IMR-90 (cell line): ENCODE results near the gene MRPS31. TPM values are rescaled to one million over a fixed set of nuclear protein-coding genes. Genes with fewer than 3 reads are reported as not detected.

Source experiments
- ATAC-seq: fragments of 200-7000 bp; cut with Tn5 transposase; 2 replicates; pipeline ENCODE4 v1.9.1; 2020; ENCODE audit warnings: low read depth, mild to moderate bottlenecking, moderate library complexity
- BruUV-seq: library from RNA; stranded (reverse); fragments of 400-500 nt; replicated peaks from 2 replicates; lab custom pipeline; 2021; lab: Mats Ljungman, UMichigan
- CTCF ChIA-PET: fragments of 300-600 bp; formaldehyde crosslinking; extraction: SDS; loops from one replicate; lab custom pipeline; 2021; ENCODE audit warnings: antibody characterized with exemption; lab: Yijun Ruan, JAX
- POLR2A ChIA-PET: fragments of 300-600 bp; sonication (Branson Sonifier 250); formaldehyde crosslinking; loops from one replicate; lab custom pipeline; 2022; ENCODE audit warnings: antibody characterized with exemption; ENCODE audit not compliant: unreplicated experiment; lab: Charles Lee
- DNase-seq: peaks from one replicate; pipeline ENCODE4 v3.0.0; 2013
- H2AFZ ChIP-seq: replicated peaks from 2 replicates; pipeline ENCODE3; 2013; ENCODE audit warnings: low read length, mild to moderate bottlenecking; ENCODE audit not compliant: poor library complexity
- H2AK5ac ChIP-seq: 2 replicates; pipeline ENCODE4 v1.6.1; 2013; ENCODE audit warnings: low read depth, low read length, inconsistent platforms
- H2AK9ac ChIP-seq: replicated peaks from 2 replicates; pipeline ENCODE3; 2013; ENCODE audit warnings: mild to moderate bottlenecking, low read depth, low read length, moderate library complexity; ENCODE audit not compliant: poor library complexity
- H2BK120ac ChIP-seq: 2 replicates; pipeline ENCODE4 v1.6.1; 2013; ENCODE audit warnings: low read depth, low read length, inconsistent platforms
- H2BK15ac ChIP-seq: 3 replicates; pipeline ENCODE4 v1.6.1; 2013; ENCODE audit warnings: low read depth, low read length, inconsistent platforms
- H2BK20ac ChIP-seq: 2 replicates; pipeline ENCODE4 v1.6.1; 2013; ENCODE audit warnings: low read depth, mild to moderate bottlenecking, inconsistent platforms, low read length, moderate library complexity
- H2BK5ac ChIP-seq: 2 replicates; pipeline ENCODE4 v1.6.1; 2013; ENCODE audit warnings: mild to moderate bottlenecking, low read depth, low read length, inconsistent platforms; ENCODE audit not compliant: poor library complexity, severe bottlenecking
- H3K14ac ChIP-seq: replicated peaks from 2 replicates; pipeline ENCODE4 v1.6.1; 2013; ENCODE audit warnings: low read depth, low read length, inconsistent platforms
- H3K18ac ChIP-seq: 2 replicates; pipeline ENCODE4 v1.6.1; 2013; ENCODE audit warnings: low read depth, low read length, control low read depth
- H3K23ac ChIP-seq: 2 replicates; pipeline ENCODE4 v1.6.1; 2013; ENCODE audit warnings: low read depth, low read length, inconsistent platforms
- H3K27ac ChIP-seq: 2 replicates; pipeline ENCODE4 v1.5.1; 2013; ENCODE audit warnings: mild to moderate bottlenecking, control low read depth, low read length; ENCODE audit not compliant: insufficient read depth
- H3K27me3 ChIP-seq: 2 replicates; pipeline ENCODE4 v1.6.1; 2013; ENCODE audit warnings: low read length; ENCODE audit not compliant: control insufficient read depth, insufficient read depth
- H3K36me3 ChIP-seq: 2 replicates; pipeline ENCODE4 v1.6.1; 2013; ENCODE audit warnings: low read length, mixed read lengths; ENCODE audit not compliant: control insufficient read depth, insufficient read depth
- H3K4ac ChIP-seq: 2 replicates; pipeline ENCODE4 v1.6.1; 2013; ENCODE audit warnings: low read depth, low read length, inconsistent platforms
- H3K4me1 ChIP-seq: 2 replicates; pipeline ENCODE4 v1.6.1; 2013; ENCODE audit warnings: low read length, mixed read lengths; ENCODE audit not compliant: control insufficient read depth, insufficient read depth
- H3K4me2 ChIP-seq: 2 replicates; pipeline ENCODE4 v1.6.1; 2013; ENCODE audit warnings: low read depth, mild to moderate bottlenecking, control low read depth, low read length, moderate library complexity
- H3K4me3 ChIP-seq: 2 replicates; pipeline ENCODE4 v1.5.1; 2013; ENCODE audit warnings: low read depth, mild to moderate bottlenecking, control low read depth, low read length, moderate library complexity; ENCODE audit not compliant: insufficient read depth
- H3K56ac ChIP-seq: 2 replicates; pipeline ENCODE4 v1.6.1; 2013; ENCODE audit warnings: low read length, inconsistent platforms; ENCODE audit not compliant: insufficient read depth; ENCODE audit errors: extremely low read depth
- H3K79me1 ChIP-seq, 2 experiments: 2 replicates each; pipeline ENCODE4 v1.6.1; 2013; ENCODE audit warnings: low read length in 2 of 2, inconsistent platforms in 1 of 2, low read depth in 1 of 2
- H3K9ac ChIP-seq: 2 replicates; pipeline ENCODE4 v1.6.1; 2013; ENCODE audit warnings: low read depth, low read length, control low read depth
- H3K9me1 ChIP-seq: 2 replicates; pipeline ENCODE4 v1.6.1; 2013; ENCODE audit warnings: low read length, inconsistent platforms; ENCODE audit not compliant: insufficient read depth
- H3K9me3 ChIP-seq: 2 replicates; pipeline ENCODE4 v1.6.1; 2013; ENCODE audit warnings: low read length; ENCODE audit not compliant: control insufficient read depth, insufficient read depth
- H4K20me1 ChIP-seq: 2 replicates; pipeline ENCODE4 v1.6.1; 2013; ENCODE audit warnings: low read length, inconsistent platforms; ENCODE audit not compliant: insufficient read depth
- H4K5ac ChIP-seq: 2 replicates; pipeline ENCODE4 v1.6.1; 2013; ENCODE audit warnings: mild to moderate bottlenecking, low read depth, low read length, control low read depth
- H4K8ac ChIP-seq, 2 experiments: 2 replicates each; pipeline ENCODE4 v1.6.1; 2013; ENCODE audit warnings: low read depth in 2 of 2, low read length in 2 of 2, control low read depth in 1 of 2, inconsistent platforms in 1 of 2
- H4K91ac ChIP-seq: 2 replicates; pipeline ENCODE4 v1.6.1; 2013; ENCODE audit warnings: low read depth, low read length, inconsistent platforms; ENCODE audit not compliant: insufficient read depth
- CEBPB ChIP-seq: IDR thresholded peaks from 2 replicates; pipeline ENCODE4 v1.6.1; 2012; ENCODE audit warnings: low read depth, low read length, improper control_type of control experiment
- CHD1 ChIP-seq: IDR thresholded peaks from 2 replicates; pipeline ENCODE4 v1.6.1; 2012; ENCODE audit warnings: low read depth, low read length, improper control_type of control experiment
- CTCF ChIP-seq: conservative IDR thresholded peaks from 2 replicates; pipeline ENCODE4 v1.5.1; 2012; ENCODE audit warnings: mild to moderate bottlenecking, low read depth, low read length, improper control_type of control experiment
- FOS ChIP-seq: fragments of 150-350 bp; IDR thresholded peaks from 2 replicates; pipeline ENCODE4 v1.6.1; 2016; ENCODE audit warnings: low read depth, low read length
- MAZ ChIP-seq: IDR thresholded peaks from 2 replicates; pipeline ENCODE4 v1.6.1; 2012; ENCODE audit warnings: low read depth, mild to moderate bottlenecking, low read length, improper control_type of control experiment, moderate library complexity, borderline replicate concordance
- MXI1 ChIP-seq: IDR thresholded peaks from 2 replicates; pipeline ENCODE4 v1.6.1; 2012; ENCODE audit warnings: low read depth, mild to moderate bottlenecking, low read length, moderate library complexity, borderline replicate concordance
- NFE2L2 ChIP-seq: fragments of 150-350 bp; IDR thresholded peaks from 2 replicates; pipeline ENCODE4 v1.6.1; 2016; ENCODE audit warnings: low read depth, mild to moderate bottlenecking, low read length
- RAD21 ChIP-seq: IDR thresholded peaks from 2 replicates; pipeline ENCODE4 v1.6.1; 2012; ENCODE audit warnings: low read length, improper control_type of control experiment
- RCOR1 ChIP-seq: IDR thresholded peaks from 2 replicates; pipeline ENCODE4 v1.6.1; 2012; ENCODE audit warnings: mild to moderate bottlenecking, low read length, improper control_type of control experiment; ENCODE audit not compliant: insufficient replicate concordance
- RFX5 ChIP-seq: IDR thresholded peaks from 2 replicates; pipeline ENCODE4 v1.8.0; 2012; ENCODE audit warnings: low read depth, mild to moderate bottlenecking, low read length, moderate library complexity
- SMC3 ChIP-seq: fragments of 150-350 bp; IDR thresholded peaks from 2 replicates; pipeline ENCODE4 v1.6.1; 2016; ENCODE audit warnings: low read depth, mild to moderate bottlenecking, antibody characterized with exemption, low read length, moderate library complexity
- WGBS, 2 experiments: methylation state at CpG; one replicate each; pipeline versions ENCODE4 v1.1.5 to v1.1.7; 2013; ENCODE audit warnings: missing lambda C conversion rate in 2 of 2; ENCODE audit not compliant: insufficient read length in 1 of 2; ENCODE audit errors: extremely low coverage in 2 of 2; 5-methylcytosine and 5-hydroxymethylcytosine counted together
- dilution Hi-C: fragments of 300-500 bp; cut with HindIII; formaldehyde crosslinking; loops from one replicate; pipeline ENCODE4 v1.14.3; 2018; ENCODE audit warnings: low sequenced_read_pairs; ENCODE audit not compliant: unreplicated experiment
- in situ Hi-C: fragments of 300-500 bp; cut with MboI; formaldehyde crosslinking; loops from 3 replicates; pipeline ENCODE4 v1.14.3; 2019; ENCODE audit warnings: low sequenced_read_pairs, inconsistent platforms, mixed read lengths
- intact Hi-C: fragments of 100-400 bp; cut with micrococcal nuclease; formaldehyde crosslinking; loops from 2 replicates; pipeline ENCODE4 v1.10.0; 2022
- polyA plus RNA-seq, 3 experiments: library from polyadenylated mRNA; depleted of rRNA; stranded (reverse); fragments of >200 nt; gene quantifications; 2 replicates each; pipeline ENCODE4 v1.2.3, GENCODE V29; 2012; ENCODE audit warnings: low replicate concordance in 1 of 3
- total RNA-seq: library from RNA; depleted of rRNA; stranded (reverse); fragments of >200 nt; gene quantifications from 2 replicates; pipeline ENCODE4 v1.2.3, GENCODE V29; 2012

MRPS31 gene
- total and polyA plus RNA-seq, 2 of the 4 experiments (the other 2 are of a cell fraction), result 9.3 to 14.8 TPM

GRCh38 chr13:40774672-40775071 lies 3.7 kb upstream of the MRPS31 start:
- H2AK9ac ChIP-seq, result no peak overlapping the region
- TF ChIP-seq FOS, result no peak
- TF ChIP-seq SMC3, result no peak
- no peak for TF ChIP-seq MXI1
- no peak for TF ChIP-seq CTCF
- TF ChIP-seq NFE2L2, result no peak
- no peak for TF ChIP-seq CEBPB
- no peak for TF ChIP-seq RAD21
- TF ChIP-seq RFX5, result no peak
- TF ChIP-seq RCOR1, result no peak
- TF ChIP-seq CHD1, result no peak
- TF ChIP-seq MAZ, result no peak
- dilution Hi-C loops (no loop called here), intact Hi-C loops (loop anchor here (10.0 kb wide), 2 partner anchors 280 to 1090 kb away; no protein-coding TSS in a partner anchor), in situ Hi-C loops (no loop called here)
- H2AFZ ChIP-seq, result no peak overlapping the region
- no TSS peak for BruUV-seq
- H3K4me3 ChIP-seq, result no peak overlapping the region
- no peaks in the 10 kb centered on the region for H3K9me3 ChIP-seq
- no peak overlapping the region for H2BK15ac ChIP-seq
- no peak overlapping the region for H3K18ac ChIP-seq
- no peak overlapping the region for H4K8ac ChIP-seq
- peaks cover 16% of the 10 kb centered on the region for H3K9me1 ChIP-seq
- no peak overlapping the region for H3K9ac ChIP-seq
- H3K27me3 ChIP-seq, result no peaks in the 10 kb centered on the region
- H2BK120ac ChIP-seq, result no peak overlapping the region
- H3K36me3 ChIP-seq, result no peaks in the 10 kb centered on the region
- ChIA-PET CTCF (interaction anchor here (0.6 kb wide), 1 partner anchor 1455 kb away, joined by 3 read pairs; no protein-coding TSS in a partner anchor), POLR2A (no interaction called here)
- H4K91ac ChIP-seq, result no peak overlapping the region
- no peak overlapping the region for H3K56ac ChIP-seq
- WGBS, 2 experiments, result 31% methylated on average over 2 of the region's 6 CpGs; no CpG with 5 or more reads in 1 of the 2 experiments
- peaks cover 4% of the 10 kb centered on the region; the same call in 1 of the 2 replicates for H3K4me1 ChIP-seq
- no peak overlapping the region for H3K4ac ChIP-seq
- H3K23ac ChIP-seq, result no peak overlapping the region
- no peak overlapping the region for H3K4me2 ChIP-seq
- no peak overlapping the region for H3K14ac ChIP-seq
- H3K79me1 ChIP-seq, result peaks cover 8 to 17% of the 10 kb centered on the region in 2 experiments
- H2BK5ac ChIP-seq, result no peak overlapping the region
- no peak overlapping the region for H2AK5ac ChIP-seq
- no peak overlapping the region for H2BK20ac ChIP-seq
- DNase-seq (no peak), ATAC-seq (no peak)
- no peaks in the 10 kb centered on the region for H4K20me1 ChIP-seq
- H4K5ac ChIP-seq, result no peak overlapping the region
- H3K27ac ChIP-seq, result no peak overlapping the region
